ENCODE measurements around the gene DLK2. TPM values are rescaled to one million over a fixed set of nuclear protein-coding genes. Genes with fewer than 3 reads are reported as not detected.

DLK2 gene
- total RNA-seq, 1 experiment from 2014 or later = 30.2 TPM

DNA sequence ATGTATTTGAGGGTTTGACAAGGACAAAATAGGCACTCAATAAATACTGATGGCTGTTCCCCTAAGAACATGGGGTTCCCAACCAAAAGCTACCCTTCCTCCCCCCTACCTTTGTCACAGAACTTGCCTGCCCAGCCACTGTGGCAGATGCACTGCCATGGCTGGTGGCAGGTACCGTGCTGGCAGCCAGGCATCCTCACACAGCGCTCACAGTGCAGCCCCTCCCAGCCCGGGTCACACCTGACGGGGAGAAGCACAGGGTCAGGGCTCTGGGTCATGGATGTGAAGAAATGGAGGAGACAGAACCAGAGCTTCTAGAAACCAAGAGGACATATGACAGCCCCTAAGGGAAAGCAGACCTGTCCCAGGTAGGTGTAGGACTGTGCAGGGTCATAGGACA lies 2.5 kb downstream of the DLK2 start:
- CTCF ChIA-PET = interaction anchor here (0.6 to 5.6 kb wide), 5 partner anchors 43 to 385 kb away, joined by 3 to 102 read pairs (median 3); no protein-coding TSS in a partner anchor
- Mint-ChIP-seq H3K4me3 (ENCODE audit: unreplicated experiment) (no peak overlapping the region), H3K36me3 (ENCODE audit: insufficient read depth, unreplicated experiment) (peaks cover 46% of the 10 kb centered on the region), H3K27ac (ENCODE audit: low read depth, unreplicated experiment) (no peak overlapping the region), H3K9me3 (ENCODE audit: unreplicated experiment) (no peaks in the 10 kb centered on the region), H3K27me3 (ENCODE audit: insufficient read depth, unreplicated experiment) (no peaks in the 10 kb centered on the region), H3K4me1 (ENCODE audit: insufficient read depth, unreplicated experiment) (peaks cover 15% of the 10 kb centered on the region)
- intact Hi-C loops (cut with micrococcal nuclease) = no loop called here
- POLR2A ChIA-PET = interaction anchor here (0.6 to 6.5 kb wide), 5 partner anchors 13 to 54 kb away, joined by 3 to 138 read pairs (median 5); no protein-coding TSS in a partner anchor
- no TSS peak for BruUV-seq (replicated peaks)
- TF ChIP-seq CTCF (IDR thresholded peaks at IDR 0.05; ENCODE audit: unreplicated experiment) = no peak
- DNase-seq (ENCODE audit: unreplicated experiment) = no peak

DNA sequence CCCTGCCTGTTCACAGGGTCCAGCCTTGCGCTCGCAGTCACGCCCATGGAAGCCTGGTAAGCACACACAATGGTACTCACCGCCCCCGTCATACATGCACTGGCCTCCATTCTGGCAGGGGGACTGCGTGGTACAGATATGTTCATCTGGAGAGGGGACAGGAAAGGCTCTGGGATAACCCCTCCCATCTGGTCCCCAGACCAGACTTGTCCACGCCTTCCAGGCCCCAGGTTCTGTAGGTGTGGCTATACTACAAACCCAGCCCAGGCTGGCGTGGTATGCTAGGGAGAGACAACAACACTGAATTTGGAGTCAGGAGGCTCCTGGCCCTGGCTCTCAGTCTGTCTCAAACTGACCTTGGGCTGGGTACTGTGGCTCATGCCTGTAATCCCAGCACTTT lies 3.4 kb downstream of the DLK2 start:
- no peak for TF ChIP-seq CTCF (IDR thresholded peaks at IDR 0.05; ENCODE audit: unreplicated experiment)
- DNase-seq (ENCODE audit: unreplicated experiment) = no peak
- ChIA-PET POLR2A (interaction anchor here (0.9 to 6.5 kb wide), 4 partner anchors 14 to 55 kb away, joined by 5 to 138 read pairs (median 8); no protein-coding TSS in a partner anchor), CTCF (interaction anchor here (3.7 to 5.6 kb wide), 2 partner anchors 44 to 55 kb away, joined by 47 to 102 read pairs; no protein-coding TSS in a partner anchor)
- H3K4me1 Mint-ChIP-seq (ENCODE audit: insufficient read depth, unreplicated experiment) = peaks cover 15% of the 10 kb centered on the region
- intact Hi-C loops (cut with micrococcal nuclease) = no loop called here
- H3K9me3 Mint-ChIP-seq (ENCODE audit: unreplicated experiment) = no peaks in the 10 kb centered on the region
- peaks cover 55% of the 10 kb centered on the region for H3K36me3 Mint-ChIP-seq (ENCODE audit: insufficient read depth, unreplicated experiment)
- H3K4me3 Mint-ChIP-seq (ENCODE audit: unreplicated experiment) = no peak overlapping the region
- BruUV-seq (replicated peaks) = no TSS peak
- no peak overlapping the region for H3K27ac Mint-ChIP-seq (ENCODE audit: low read depth, unreplicated experiment)
- no peaks in the 10 kb centered on the region for H3K27me3 Mint-ChIP-seq (ENCODE audit: insufficient read depth, unreplicated experiment)

GRCh38 chr6:43451348-43451747 lies 4.0 kb downstream of the DLK2 start:
- no peak for TF ChIP-seq CTCF (IDR thresholded peaks at IDR 0.05; ENCODE audit: unreplicated experiment)
- H3K27me3 Mint-ChIP-seq (ENCODE audit: insufficient read depth, unreplicated experiment) = no peaks in the 10 kb centered on the region
- no peak overlapping the region for H3K4me3 Mint-ChIP-seq (ENCODE audit: unreplicated experiment)
- DNase-seq (ENCODE audit: unreplicated experiment) = no peak
- peaks cover 15% of the 10 kb centered on the region for H3K4me1 Mint-ChIP-seq (ENCODE audit: insufficient read depth, unreplicated experiment)
- CTCF ChIA-PET = interaction anchor here (1.3 kb wide), 1 partner anchor 11 kb away, joined by 4 read pairs; no protein-coding TSS in a partner anchor
- H3K9me3 Mint-ChIP-seq (ENCODE audit: unreplicated experiment) = no peaks in the 10 kb centered on the region
- POLR2A ChIA-PET = interaction anchor here (1.2 to 1.7 kb wide), 2 partner anchors 15 to 45 kb away, joined by 3 to 7 read pairs; no protein-coding TSS in a partner anchor
- intact Hi-C loops (cut with micrococcal nuclease) = no loop called here
- no peak overlapping the region for H3K27ac Mint-ChIP-seq (ENCODE audit: low read depth, unreplicated experiment)
- H3K36me3 Mint-ChIP-seq (ENCODE audit: insufficient read depth, unreplicated experiment) = peaks cover 55% of the 10 kb centered on the region
- no TSS peak for BruUV-seq (replicated peaks)

- TF ChIP-seq CTCF (IDR thresholded peaks at IDR 0.05; ENCODE audit: unreplicated experiment) = no peak
- H3K36me3 Mint-ChIP-seq (ENCODE audit: insufficient read depth, unreplicated experiment) = peaks cover 50% of the 10 kb centered on the region
- H3K4me3 Mint-ChIP-seq (ENCODE audit: unreplicated experiment) = no peak overlapping the region
- H3K27ac Mint-ChIP-seq (ENCODE audit: low read depth, unreplicated experiment) = no peak overlapping the region
- no peaks in the 10 kb centered on the region for H3K27me3 Mint-ChIP-seq (ENCODE audit: insufficient read depth, unreplicated experiment)
- no peaks in the 10 kb centered on the region for H3K9me3 Mint-ChIP-seq (ENCODE audit: unreplicated experiment)
- CTCF ChIA-PET = interaction anchor here (1.3 kb wide), 1 partner anchor 10 kb away, joined by 4 read pairs; no protein-coding TSS in a partner anchor
- no peak for DNase-seq (ENCODE audit: unreplicated experiment)
- POLR2A ChIA-PET = interaction anchor here (0.7 to 1.7 kb wide), 3 partner anchors 14 to 54 kb away, joined by 3 to 7 read pairs (median 3); no protein-coding TSS in a partner anchor
- H3K4me1 Mint-ChIP-seq (ENCODE audit: insufficient read depth, unreplicated experiment) = peaks cover 10% of the 10 kb centered on the region
- intact Hi-C loops (cut with micrococcal nuclease) = no loop called here
- TSS peak; percentile 19 for BruUV-seq (replicated peaks)
These were observed 4.6 kb downstream of the DLK2 start for GRCh38 chr6:43450699-43451131.

Data from MCF 10A (cell line).